ENCODE data around the gene GSG1L. TPM values are rescaled to one million over a fixed set of nuclear protein-coding genes. Genes with fewer than 3 reads are reported as not detected.

Gene GSG1L
- total RNA-seq, 1 donor = not detected

DNA sequence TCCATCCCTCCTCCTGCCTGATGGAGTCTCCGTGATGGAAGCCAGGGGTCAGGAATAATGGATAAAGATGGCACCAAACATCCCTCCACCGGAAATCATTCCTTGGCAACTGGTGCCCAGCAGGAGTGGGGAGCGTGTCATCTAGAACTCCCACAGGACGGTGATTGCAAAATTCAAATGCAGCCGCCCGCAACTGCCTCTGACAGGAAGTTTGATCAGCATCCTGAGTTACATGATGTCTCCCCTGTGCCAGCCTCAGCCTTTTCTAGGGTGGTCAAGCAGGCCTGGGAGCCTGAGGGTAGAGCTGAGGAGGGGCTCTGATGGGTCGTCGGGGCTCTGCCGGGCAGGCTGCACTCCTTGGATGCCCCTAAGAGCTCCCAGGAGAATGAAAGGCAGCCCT lies 52.8 kb downstream of the GSG1L start:
- peak; percentile 93 for DNase-seq (ENCODE audit: insufficient read length, low spot score, missing footprints)

DNA sequence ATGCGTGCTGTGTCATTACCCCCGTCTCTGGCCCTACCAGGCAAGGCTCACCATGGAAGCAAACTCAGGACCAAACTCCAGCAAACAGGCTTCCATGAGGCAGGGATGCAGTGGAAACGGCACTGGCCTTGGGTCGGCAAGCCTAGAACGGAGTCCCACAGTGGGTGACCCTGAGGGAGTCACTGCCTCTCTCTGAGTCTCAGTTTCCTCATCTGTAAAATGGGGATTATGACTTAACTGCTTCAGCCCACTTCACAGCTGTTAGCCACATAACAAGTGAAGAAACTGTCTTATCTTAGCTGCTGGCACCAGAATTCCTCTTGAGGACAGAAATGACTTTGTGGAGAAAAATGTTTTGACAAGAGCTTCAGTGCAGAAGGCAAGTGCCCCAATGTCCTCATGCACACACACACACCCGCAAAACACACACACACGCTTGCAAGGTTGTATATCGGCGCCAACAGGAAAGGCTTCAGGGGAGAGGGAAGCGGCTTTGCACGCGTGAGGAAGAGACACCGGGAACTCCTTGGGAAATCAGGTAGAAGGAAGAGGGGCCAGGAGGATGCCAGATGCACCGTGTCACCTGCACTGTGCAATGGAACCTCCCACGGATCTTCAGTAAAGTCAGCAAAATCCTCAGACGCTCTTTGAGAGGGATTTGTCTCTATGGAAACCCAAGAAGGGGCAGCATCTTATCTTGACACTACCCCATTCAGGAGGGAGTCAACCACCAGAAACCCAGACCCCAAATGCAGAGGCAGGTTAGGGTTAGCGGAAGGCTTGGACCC lies 53.7 kb downstream of the GSG1L start:
- peaks cover 22% of the 10 kb centered on the region for H3K4me1 ChIP-seq (ENCODE audit: insufficient read depth, low read length)
- TF ChIP-seq, protein P1, sequence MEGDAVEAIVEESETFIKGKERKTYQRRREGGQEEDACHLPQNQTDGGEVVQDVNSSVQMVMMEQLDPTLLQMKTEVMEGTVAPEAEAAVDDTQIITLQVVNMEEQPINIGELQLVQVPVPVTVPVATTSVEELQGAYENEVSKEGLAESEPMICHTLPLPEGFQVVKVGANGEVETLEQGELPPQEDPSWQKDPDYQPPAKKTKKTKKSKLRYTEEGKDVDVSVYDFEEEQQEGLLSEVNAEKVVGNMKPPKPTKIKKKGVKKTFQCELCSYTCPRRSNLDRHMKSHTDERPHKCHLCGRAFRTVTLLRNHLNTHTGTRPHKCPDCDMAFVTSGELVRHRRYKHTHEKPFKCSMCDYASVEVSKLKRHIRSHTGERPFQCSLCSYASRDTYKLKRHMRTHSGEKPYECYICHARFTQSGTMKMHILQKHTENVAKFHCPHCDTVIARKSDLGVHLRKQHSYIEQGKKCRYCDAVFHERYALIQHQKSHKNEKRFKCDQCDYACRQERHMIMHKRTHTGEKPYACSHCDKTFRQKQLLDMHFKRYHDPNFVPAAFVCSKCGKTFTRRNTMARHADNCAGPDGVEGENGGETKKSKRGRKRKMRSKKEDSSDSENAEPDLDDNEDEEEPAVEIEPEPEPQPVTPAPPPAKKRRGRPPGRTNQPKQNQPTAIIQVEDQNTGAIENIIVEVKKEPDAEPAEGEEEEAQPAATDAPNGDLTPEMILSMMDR (IDR thresholded peaks at IDR 0.05; ENCODE audit: extremely low read depth, low read depth, low read length) = no peak
- peak; percentile 58 for DNase-seq (ENCODE audit: insufficient read length, low spot score, missing footprints)

More for the DNA sequence above, 52.8 kb downstream of the GSG1L start:
- H3K79me2 ChIP-seq (ENCODE audit: insufficient read depth, low read length) = no peaks in the 10 kb centered on the region
- H3K9me3 ChIP-seq (ENCODE audit: low read depth, low read length) = no peaks in the 10 kb centered on the region
- H3K27me3 ChIP-seq (ENCODE audit: insufficient read depth, low read length) = peaks cover 8% of the 10 kb centered on the region
- peak overlapping the region; percentile 63 for H3K27ac ChIP-seq (ENCODE audit: low read depth, low read length)
- TF ChIP-seq, protein P1 (IDR thresholded peaks at IDR 0.05; ENCODE audit: extremely low read depth, low read depth, low read length) = no peak
- H3K36me3 ChIP-seq (ENCODE audit: insufficient read depth, low read length) = no peaks in the 10 kb centered on the region
- no peaks in the 10 kb centered on the region for H4K20me1 ChIP-seq (ENCODE audit: insufficient read depth, low read length)
- H3K4me3 ChIP-seq (ENCODE audit: insufficient read depth, low read length) = no peak overlapping the region
- peak overlapping the region; percentile 10 for H3K4me2 ChIP-seq (ENCODE audit: insufficient read depth, low read length)
- peaks cover 22% of the 10 kb centered on the region for H3K4me1 ChIP-seq (ENCODE audit: insufficient read depth, low read length)
- peak overlapping the region; percentile 82 for H2AFZ ChIP-seq (ENCODE audit: low read length)

DNA sequence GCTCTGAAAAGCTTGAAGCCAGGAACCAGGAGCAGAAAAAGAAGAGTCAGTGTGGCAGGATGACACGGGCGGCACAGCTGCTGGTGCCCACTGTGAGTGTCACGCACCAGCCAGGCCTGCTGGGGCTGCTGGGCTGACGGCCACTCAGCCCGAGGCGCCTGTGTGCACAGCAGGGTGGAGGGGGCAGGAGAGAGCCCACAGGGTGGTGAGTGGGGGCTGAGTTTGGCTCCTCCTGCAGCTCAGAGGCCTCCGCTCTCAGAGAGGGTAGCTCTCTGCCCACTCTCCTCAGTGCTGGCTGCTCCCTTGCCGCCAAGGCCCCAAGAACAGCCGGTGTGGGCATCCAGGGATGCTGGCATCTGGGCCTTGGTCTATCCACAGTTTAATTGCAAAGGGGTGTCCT lies 59.6 kb downstream of the GSG1L start:
- Histone ChIP-seq H3K4me1 (ENCODE audit: insufficient read depth, low read length) (no peaks in the 10 kb centered on the region), H3K4me2 (ENCODE audit: insufficient read depth, low read length) (no peak overlapping the region), H3K36me3 (ENCODE audit: insufficient read depth, low read length) (no peaks in the 10 kb centered on the region), H3K9me3 (ENCODE audit: low read depth, low read length) (no peaks in the 10 kb centered on the region), H3K27ac (ENCODE audit: low read depth, low read length) (no peak overlapping the region), H4K20me1 (ENCODE audit: insufficient read depth, low read length) (no peaks in the 10 kb centered on the region), H3K27me3 (ENCODE audit: insufficient read depth, low read length) (no peaks in the 10 kb centered on the region), H2AFZ (ENCODE audit: low read length) (no peak overlapping the region), H3K79me2 (ENCODE audit: insufficient read depth, low read length) (no peaks in the 10 kb centered on the region), H3K4me3 (ENCODE audit: insufficient read depth, low read length) (no peak overlapping the region)
- TF ChIP-seq, protein P1 (IDR thresholded peaks at IDR 0.05; ENCODE audit: extremely low read depth, low read depth, low read length) = no peak
- no peak for DNase-seq (ENCODE audit: insufficient read length, low spot score, missing footprints)

More for the DNA sequence above, 53.7 kb downstream of the GSG1L start:
- Histone ChIP-seq H2AFZ (ENCODE audit: low read length) (no peak overlapping the region), H3K27me3 (ENCODE audit: insufficient read depth, low read length) (peaks cover 2% of the 10 kb centered on the region), H3K36me3 (ENCODE audit: insufficient read depth, low read length) (no peaks in the 10 kb centered on the region), H3K9me3 (ENCODE audit: low read depth, low read length) (no peaks in the 10 kb centered on the region), H3K79me2 (ENCODE audit: insufficient read depth, low read length) (no peaks in the 10 kb centered on the region), H3K4me2 (ENCODE audit: insufficient read depth, low read length) (no peak overlapping the region), H3K27ac (ENCODE audit: low read depth, low read length) (no peak overlapping the region), H4K20me1 (ENCODE audit: insufficient read depth, low read length) (no peaks in the 10 kb centered on the region), H3K4me3 (ENCODE audit: insufficient read depth, low read length) (no peak overlapping the region)

DNA sequence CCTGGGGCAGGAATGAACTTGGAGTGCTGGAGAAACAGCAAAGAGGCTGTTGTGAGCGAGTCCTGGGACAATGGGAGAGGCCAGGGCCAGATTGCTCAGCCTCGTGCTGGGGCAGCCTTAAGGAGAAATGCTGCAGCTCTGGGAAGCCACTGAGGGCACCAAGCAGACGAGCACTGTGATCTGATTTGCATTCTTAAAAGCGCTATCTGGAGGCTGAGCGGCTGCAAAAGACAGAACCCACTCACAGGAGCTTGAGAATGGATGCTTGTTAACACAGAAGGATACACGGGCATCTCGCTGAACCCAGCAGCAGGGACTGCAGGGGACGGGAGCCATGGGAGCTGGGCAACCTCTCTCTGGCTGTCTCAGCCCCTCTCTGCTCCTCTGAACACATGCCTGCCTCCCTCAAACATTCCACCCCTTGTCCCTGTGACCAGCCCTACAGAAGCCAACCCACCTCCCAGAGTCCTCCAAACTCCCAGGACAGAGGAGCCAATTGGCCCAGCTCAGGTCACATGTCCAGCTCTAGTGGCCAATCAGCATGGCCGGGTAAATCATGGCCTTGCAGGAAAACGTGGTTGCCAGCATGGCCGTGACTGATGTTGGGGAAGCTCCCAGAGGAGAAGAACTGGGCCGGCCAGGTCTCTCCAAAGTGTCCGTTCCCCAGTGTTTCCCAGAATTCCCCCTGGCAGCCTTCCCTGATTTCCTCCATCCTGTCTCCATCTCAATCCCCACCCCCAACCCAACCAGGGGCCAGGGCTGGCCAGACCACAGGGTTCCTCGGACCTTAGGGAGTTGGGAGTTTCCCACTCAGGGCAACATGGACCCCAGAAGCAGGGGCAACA lies 60.3 kb downstream of the GSG1L start:
- Histone ChIP-seq H2AFZ (ENCODE audit: low read length) (no peak overlapping the region), H4K20me1 (ENCODE audit: insufficient read depth, low read length) (no peaks in the 10 kb centered on the region), H3K27me3 (ENCODE audit: insufficient read depth, low read length) (no peaks in the 10 kb centered on the region)

More for the DNA sequence above, 60.3 kb downstream of the GSG1L start:
- Histone ChIP-seq H3K27ac (ENCODE audit: low read depth, low read length) (no peak overlapping the region), H3K79me2 (ENCODE audit: insufficient read depth, low read length) (no peaks in the 10 kb centered on the region), H3K4me2 (ENCODE audit: insufficient read depth, low read length) (no peak overlapping the region), H3K4me1 (ENCODE audit: insufficient read depth, low read length) (no peaks in the 10 kb centered on the region), H3K9me3 (ENCODE audit: low read depth, low read length) (no peaks in the 10 kb centered on the region), H3K4me3 (ENCODE audit: insufficient read depth, low read length) (no peak overlapping the region), H3K36me3 (ENCODE audit: insufficient read depth, low read length) (no peaks in the 10 kb centered on the region)
- DNase-seq (ENCODE audit: insufficient read length, low spot score, missing footprints) = no peak
- TF ChIP-seq, protein P1 (IDR thresholded peaks at IDR 0.05; ENCODE audit: extremely low read depth, low read depth, low read length) = no peak

Data from osteoblast (primary cell).